Epithelial cell of prostate (primary cell): ENCODE results near the gene GABRA5.

Source experiments
- DNase-seq: peaks from one replicate; pipeline ENCODE4 v3.0.0-alpha.2; 2011; ENCODE audit warnings: low read depth, low spot score
- H3K27ac ChIP-seq: fragments of 450-650 bp; 2 replicates; pipeline ENCODE4 v1.5.1; 2017; ENCODE audit warnings: mild to moderate bottlenecking

The GABRA5 gene

GRCh38 chr15:26974120-26974780 is 107.4 kb downstream of the GABRA5 start:
- peak; percentile 12 for DNase-seq
- H3K27ac ChIP-seq, result no peak overlapping the region

GRCh38 chr15:26981492-26981891 is 114.6 kb downstream of the GABRA5 start:
- DNase-seq, result no peak
- no peak overlapping the region for H3K27ac ChIP-seq

GRCh38 chr15:26983822-26984221 is 117.0 kb downstream of the GABRA5 start:
- no peak overlapping the region for H3K27ac ChIP-seq
- DNase-seq, result no peak

GRCh38 chr15:26985050-26985449 is 118.2 kb downstream of the GABRA5 start:
- H3K27ac ChIP-seq, result no peak overlapping the region
- DNase-seq, result no peak

GRCh38 chr15:26996250-26996649 is 129.4 kb downstream of the GABRA5 start:
- H3K27ac ChIP-seq, result no peak overlapping the region
- no peak for DNase-seq
